Progenitor cell of endocrine pancreas (in vitro differentiated cells): ENCODE measurements around the gene DYNLT2. TPM values are rescaled to one million over a fixed set of nuclear protein-coding genes. Genes with fewer than 3 reads are reported as not detected.

Experiments used
- DNase-seq: peaks from one replicate; pipeline ENCODE4 v3.0.0; 2021; ENCODE audit warnings: low spot score; ENCODE audit not compliant: unreplicated experiment
- H3K27ac Mint-ChIP-seq: 2 replicates; pipeline ENCODE4 v1.8.0; 2021; ENCODE audit warnings: mild to moderate bottlenecking, moderate library complexity, mixed read lengths
- H3K27me3 Mint-ChIP-seq: 2 replicates; pipeline ENCODE4 v1.8.0; 2021; ENCODE audit warnings: mixed read lengths
- H3K36me3 Mint-ChIP-seq: 2 replicates; pipeline ENCODE4 v1.8.0; 2022; ENCODE audit warnings: mixed read lengths; ENCODE audit not compliant: insufficient read depth
- H3K4me1 Mint-ChIP-seq: 2 replicates; pipeline ENCODE4 v1.8.0; 2021; ENCODE audit warnings: low read depth, mixed read lengths
- H3K4me3 Mint-ChIP-seq: 2 replicates; pipeline ENCODE4 v1.8.0; 2021; ENCODE audit warnings: low read depth, mild to moderate bottlenecking, moderate library complexity, mixed read lengths
- H3K9me3 Mint-ChIP-seq: 2 replicates; pipeline ENCODE4 v1.8.0; 2021; ENCODE audit warnings: low read depth, mixed read lengths
- total RNA-seq: library from RNA; stranded (reverse); gene quantifications from 2 replicates; pipeline ENCODE4 v1.2.1, GENCODE V29; 2021
- TF ChIP-seq, protein P1 (sequence below): fragments of 200-600 bp; sonication (generic); IDR thresholded peaks from one replicate; pipeline ENCODE4 v1.5.0; 2021; ENCODE audit warnings: antibody characterized with exemption, mild to moderate bottlenecking; ENCODE audit not compliant: unreplicated experiment

Gene DYNLT2
- total RNA-seq, 1 donor from 2014 or later = 1.8 TPM

DNA sequence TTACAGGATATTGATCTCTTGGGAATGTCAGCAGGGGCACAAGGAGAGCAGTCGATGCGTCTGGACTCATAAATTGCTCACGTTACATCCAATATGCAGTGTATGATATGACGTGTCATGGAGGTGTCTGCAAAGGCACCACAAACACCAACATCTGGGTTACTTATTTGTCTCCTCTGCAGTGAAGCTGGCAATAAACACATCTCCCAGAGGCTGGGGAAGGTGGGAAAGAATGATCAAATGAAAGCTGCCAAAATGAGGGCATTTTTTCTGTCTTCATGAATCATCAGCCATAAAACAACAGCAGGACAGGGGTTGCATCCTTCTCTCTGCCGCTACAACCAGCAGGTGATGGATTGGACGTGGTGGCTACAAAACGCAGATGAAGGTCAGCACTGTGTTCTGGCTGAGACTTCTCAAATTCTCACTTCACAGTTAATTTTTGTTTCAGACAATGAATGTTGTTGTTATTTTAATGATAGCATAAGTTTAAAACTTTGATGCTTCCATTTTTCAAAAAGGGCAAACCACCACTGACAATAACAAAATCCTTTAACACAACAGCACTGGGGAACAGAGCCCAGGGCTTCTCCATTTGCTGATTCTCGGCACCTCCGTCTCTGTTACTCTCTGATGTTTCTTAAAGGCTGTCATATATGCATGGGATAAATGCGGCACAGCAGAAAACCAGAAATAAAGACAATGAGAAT is 47.5 kb upstream of the DYNLT2 start:
- H3K27me3 Mint-ChIP-seq = no peaks in the 10 kb centered on the region
- peaks cover 10% of the 10 kb centered on the region for H3K36me3 Mint-ChIP-seq
- peak overlapping the region; percentile 99 for H3K27ac Mint-ChIP-seq
- DNase-seq = no peak
- H3K9me3 Mint-ChIP-seq = peaks cover 5% of the 10 kb centered on the region
- TF ChIP-seq, protein P1, sequence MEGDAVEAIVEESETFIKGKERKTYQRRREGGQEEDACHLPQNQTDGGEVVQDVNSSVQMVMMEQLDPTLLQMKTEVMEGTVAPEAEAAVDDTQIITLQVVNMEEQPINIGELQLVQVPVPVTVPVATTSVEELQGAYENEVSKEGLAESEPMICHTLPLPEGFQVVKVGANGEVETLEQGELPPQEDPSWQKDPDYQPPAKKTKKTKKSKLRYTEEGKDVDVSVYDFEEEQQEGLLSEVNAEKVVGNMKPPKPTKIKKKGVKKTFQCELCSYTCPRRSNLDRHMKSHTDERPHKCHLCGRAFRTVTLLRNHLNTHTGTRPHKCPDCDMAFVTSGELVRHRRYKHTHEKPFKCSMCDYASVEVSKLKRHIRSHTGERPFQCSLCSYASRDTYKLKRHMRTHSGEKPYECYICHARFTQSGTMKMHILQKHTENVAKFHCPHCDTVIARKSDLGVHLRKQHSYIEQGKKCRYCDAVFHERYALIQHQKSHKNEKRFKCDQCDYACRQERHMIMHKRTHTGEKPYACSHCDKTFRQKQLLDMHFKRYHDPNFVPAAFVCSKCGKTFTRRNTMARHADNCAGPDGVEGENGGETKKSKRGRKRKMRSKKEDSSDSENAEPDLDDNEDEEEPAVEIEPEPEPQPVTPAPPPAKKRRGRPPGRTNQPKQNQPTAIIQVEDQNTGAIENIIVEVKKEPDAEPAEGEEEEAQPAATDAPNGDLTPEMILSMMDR = no peak
- peaks cover 78% of the 10 kb centered on the region for H3K4me1 Mint-ChIP-seq
- peak overlapping the region; percentile 63 for H3K4me3 Mint-ChIP-seq

- TF ChIP-seq, protein P1 = no peak
- DNase-seq = no peak
- peaks cover 5% of the 10 kb centered on the region for H3K9me3 Mint-ChIP-seq
- peaks cover 15% of the 10 kb centered on the region for H3K36me3 Mint-ChIP-seq
- H3K27ac Mint-ChIP-seq = peak overlapping the region; percentile 75
- peaks cover 70% of the 10 kb centered on the region for H3K4me1 Mint-ChIP-seq
- H3K27me3 Mint-ChIP-seq = no peaks in the 10 kb centered on the region
- no peak overlapping the region for H3K4me3 Mint-ChIP-seq
These were observed 43.8 kb upstream of the DYNLT2 start for GRCh38 chr6:169795196-169795595.

GRCh38 chr6:169794317-169795055 is 43.1 kb upstream of the DYNLT2 start:
- H3K4me3 Mint-ChIP-seq = no peak overlapping the region
- DNase-seq = no peak

DNA sequence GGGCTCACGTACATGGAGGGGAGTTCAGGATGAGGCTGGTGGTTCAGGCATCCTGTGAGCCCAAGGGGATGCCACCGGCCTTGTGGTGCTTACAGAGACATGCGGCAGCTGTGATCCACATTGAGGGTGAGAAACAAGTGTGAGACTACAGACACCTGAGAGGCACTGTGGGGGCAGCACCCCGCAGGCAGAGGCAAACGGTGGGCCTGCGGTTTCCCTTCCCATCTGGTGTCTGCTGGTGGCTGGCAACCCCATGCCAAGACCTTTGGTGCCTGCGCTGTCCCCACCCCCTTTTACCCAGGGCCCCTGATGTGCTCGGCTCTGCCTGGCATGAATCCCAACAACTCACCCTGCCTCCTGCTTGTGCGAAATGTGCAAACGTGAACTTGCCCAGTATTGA is 42.0 kb upstream of the DYNLT2 start:
- H3K9me3 Mint-ChIP-seq = peaks cover 5% of the 10 kb centered on the region
- no peak overlapping the region for H3K27ac Mint-ChIP-seq

More at GRCh38 chr6:169794317-169795055, 43.1 kb upstream of the DYNLT2 start:
- TF ChIP-seq, protein P1 = no peak
- peaks cover 5% of the 10 kb centered on the region for H3K9me3 Mint-ChIP-seq
- peak overlapping the region; percentile 75 for H3K27ac Mint-ChIP-seq
- peaks cover 15% of the 10 kb centered on the region for H3K36me3 Mint-ChIP-seq
- H3K4me1 Mint-ChIP-seq = peaks cover 69% of the 10 kb centered on the region
- no peaks in the 10 kb centered on the region for H3K27me3 Mint-ChIP-seq

More for the DNA sequence above, 42.0 kb upstream of the DYNLT2 start:
- peaks cover 64% of the 10 kb centered on the region for H3K4me1 Mint-ChIP-seq
- H3K27me3 Mint-ChIP-seq = no peaks in the 10 kb centered on the region
- peak; percentile 6 for DNase-seq
- H3K4me3 Mint-ChIP-seq = no peak overlapping the region
- peaks cover 15% of the 10 kb centered on the region for H3K36me3 Mint-ChIP-seq
- TF ChIP-seq, protein P1 = no peak
